ENCODE measurements around the gene TTC23L. TPM values are rescaled to one million over a fixed set of nuclear protein-coding genes. Genes with fewer than 3 reads are reported as not detected.

The TTC23L gene
- total RNA-seq, 1 experiment from 2014 or later: 1.9 TPM

GRCh38 chr5:34881246-34881645, 42.3 kb downstream of the TTC23L start:
- CTCF ChIA-PET: no interaction called here
- POLR2A ChIA-PET: no interaction called here
- ATAC-seq (no peak), DNase-seq (ENCODE audit: low spot score) (no peak)
- no peak overlapping the region for H3K27ac Mint-ChIP-seq
- H3K9me3 Mint-ChIP-seq: peaks cover 25% of the 10 kb centered on the region
- no peak for TF ChIP-seq ZNF121 (CRISPR knock-in tag; IDR thresholded peaks at IDR 0.05)
- no peak for TF ChIP-seq ZNF232 (CRISPR knock-in tag; IDR thresholded peaks at IDR 0.05)
- no peak for TF ChIP-seq ETV6 (CRISPR knock-in tag; IDR thresholded peaks at IDR 0.05)
- TF ChIP-seq FOXK1 (CRISPR knock-in tag; IDR thresholded peaks at IDR 0.05): no peak
- no peak for TF ChIP-seq TEAD1 (CRISPR knock-in tag; IDR thresholded peaks at IDR 0.05)
- TF ChIP-seq USF1 (CRISPR knock-in tag; IDR thresholded peaks at IDR 0.05): no peak
- no peak for TF ChIP-seq JAZF1 (CRISPR knock-in tag; IDR thresholded peaks at IDR 0.05)
- no peak for TF ChIP-seq TP53 (CRISPR knock-in tag; IDR thresholded peaks at IDR 0.05)
- no peak for TF ChIP-seq ZNF263 (CRISPR knock-in tag; IDR thresholded peaks at IDR 0.05; ENCODE audit: low read depth)
- TF ChIP-seq ARID4B (CRISPR knock-in tag; IDR thresholded peaks at IDR 0.05; ENCODE audit: borderline replicate concordance): no peak
- TF ChIP-seq HMGA2 (CRISPR knock-in tag; IDR thresholded peaks at IDR 0.05): no peak
- no peak for TF ChIP-seq FOXJ3 (CRISPR knock-in tag; IDR thresholded peaks at IDR 0.05; ENCODE audit: borderline replicate concordance)
- no peak for TF ChIP-seq MXD4 (CRISPR knock-in tag; IDR thresholded peaks at IDR 0.05; ENCODE audit: borderline replicate concordance)
- H3K4me1 Mint-ChIP-seq: no peaks in the 10 kb centered on the region
- no peaks in the 10 kb centered on the region for H3K27me3 Mint-ChIP-seq (ENCODE audit: low read depth)
- no peak overlapping the region for H3K4me3 Mint-ChIP-seq
- peaks cover 14% of the 10 kb centered on the region for H3K36me3 Mint-ChIP-seq

- Mint-ChIP-seq H3K4me1 (no peaks in the 10 kb centered on the region), H3K27me3 (ENCODE audit: low read depth) (no peaks in the 10 kb centered on the region), H3K36me3 (no peaks in the 10 kb centered on the region), H3K4me3 (no peak overlapping the region), H3K27ac (no peak overlapping the region), H3K9me3 (no peaks in the 10 kb centered on the region)
- ATAC-seq (no peak), DNase-seq (ENCODE audit: low spot score) (no peak)
- CTCF ChIA-PET: interaction anchor here (0.6 to 1.2 kb wide), 3 partner anchors 9 to 117 kb away, joined by 3 read pairs; no protein-coding TSS in a partner anchor
- TF ChIP-seq STAT6 (CRISPR knock-in tag; conservative IDR thresholded peaks at IDR 0.05; ENCODE audit: low read depth) (no peak), ERG (CRISPR knock-in tag; IDR thresholded peaks at IDR 0.05) (no peak)
- POLR2A ChIA-PET: interaction anchor here (0.6 kb wide), 1 partner anchor 636 kb away, joined by 3 read pairs; no protein-coding TSS in a partner anchor
These were observed 47.6 kb downstream of the TTC23L start for GRCh38 chr5:34886392-34887119.
